Panc1 (cell line): ENCODE data around the gene SHANK3. TPM values are rescaled to one million over a fixed set of nuclear protein-coding genes. Genes with fewer than 3 reads are reported as not detected.

Experiments
- ATAC-seq: fragments of 200-7000 bp; cut with Tn5 transposase; 2 replicates; pipeline ENCODE4 v1.9.1; 2020; ENCODE audit warnings: mild to moderate bottlenecking, moderate library complexity
- BruUV-seq: library from RNA; stranded (reverse); fragments of 400-500 nt; replicated peaks from 2 replicates; lab custom pipeline; 2021; lab: Mats Ljungman, UMichigan
- CTCF ChIA-PET: fragments of 300-600 bp; sonication (Branson Sonifier 250); formaldehyde crosslinking; loops from one replicate; lab custom pipeline; 2022; ENCODE audit warnings: antibody characterized with exemption; lab: Charles Lee
- POLR2A ChIA-PET: fragments of 300-600 bp; sonication (Branson Sonifier 250); formaldehyde crosslinking; loops from one replicate; lab custom pipeline; 2022; ENCODE audit warnings: antibody characterized with exemption; lab: Charles Lee
- DNase-seq: peaks from one replicate; pipeline ENCODE4 v3.0.0-alpha.2; 2010; ENCODE audit warnings: low read depth, low spot score
- H3K27ac ChIP-seq: 2 replicates; pipeline ENCODE4 v1.5.1; 2011; ENCODE audit warnings: mild to moderate bottlenecking, low read length, inconsistent platforms
- H3K27me3 ChIP-seq: fragments of 200-500 bp; sonication (Bioruptor generic); 2 replicates; pipeline ENCODE4 v1.6.0; 2014; ENCODE audit warnings: low read length, inconsistent platforms; ENCODE audit not compliant: control insufficient read depth, insufficient read depth
- H3K36me3 ChIP-seq: fragments of 200-500 bp; sonication (Bioruptor generic); 2 replicates; pipeline ENCODE4 v1.5.1; 2014; ENCODE audit warnings: inconsistent platforms, mild to moderate bottlenecking, low read length, moderate library complexity; ENCODE audit not compliant: control insufficient read depth, insufficient read depth
- H3K4me1 ChIP-seq: 2 replicates; pipeline ENCODE4 v1.5.1; 2011; ENCODE audit warnings: inconsistent platforms, mild to moderate bottlenecking, low read length, moderate library complexity; ENCODE audit not compliant: control insufficient read depth, insufficient read depth
- H3K4me3 ChIP-seq, 2 experiments: 2 replicates each; pipeline ENCODE4 v1.5.1; 2011 to 2012; ENCODE audit warnings: low read depth in 2 of 2, low read length in 2 of 2, mild to moderate bottlenecking in 2 of 2, inconsistent platforms in 1 of 2, moderate library complexity in 1 of 2
- H3K9me3 ChIP-seq: fragments of 200-500 bp; sonication (Bioruptor generic); 2 replicates; pipeline ENCODE4 v1.5.1; 2014; ENCODE audit warnings: low read depth, mild to moderate bottlenecking, inconsistent platforms, low read length, moderate library complexity; ENCODE audit not compliant: control insufficient read depth, insufficient read depth
- CTCF ChIP-seq: fragments of 450-650 bp; IDR thresholded peaks from 2 replicates; pipeline ENCODE4 v1.5.1; 2017; ENCODE audit warnings: mild to moderate bottlenecking
- POLR2AphosphoS5 ChIP-seq: IDR thresholded peaks from 2 replicates; pipeline ENCODE4 v1.6.1; 2012; ENCODE audit warnings: mild to moderate bottlenecking, low read depth, low read length, moderate library complexity
- REST ChIP-seq, 2 experiments: IDR thresholded peaks; 2 replicates each; pipeline ENCODE4 v1.6.1; 2011 to 2012; ENCODE audit warnings: low read depth in 2 of 2, control low read depth in 1 of 2, low read length in 1 of 2, mild to moderate bottlenecking in 1 of 2, moderate library complexity in 1 of 2; ENCODE audit not compliant: insufficient read depth in 1 of 2
- SIN3A ChIP-seq: IDR thresholded peaks from 2 replicates; pipeline ENCODE4 v1.6.1; 2012; ENCODE audit warnings: low read depth, mild to moderate bottlenecking, low read length, moderate library complexity, borderline replicate concordance; ENCODE audit not compliant: insufficient read depth
- TCF7L2 ChIP-seq: IDR thresholded peaks from 2 replicates; pipeline ENCODE4 v1.6.1; 2011; ENCODE audit warnings: mild to moderate bottlenecking, low read depth, low read length, inconsistent platforms
- in situ Hi-C: cut with HindIII; loops from 2 replicates; pipeline ENCODE4 v1.10.0; 2016; ENCODE audit warnings: low sequenced_read_pairs, low pct_unique_long_range_greater_than_20kb
- intact Hi-C: fragments of 100-400 bp; cut with micrococcal nuclease; formaldehyde crosslinking; loops from one replicate; pipeline ENCODE4 v1.10.0; 2022; ENCODE audit not compliant: unreplicated experiment
- total RNA-seq: library from RNA; stranded (reverse); gene quantifications from one replicate; pipeline ENCODE4 v1.2.1, GENCODE V29; 2021; ENCODE audit not compliant: unreplicated experiment

SHANK3 gene
- total RNA-seq, 1 experiment from 2014 or later, result 7.6 TPM

- TF ChIP-seq TCF7L2 (no peak), SIN3A (no peak), REST (IDR thresholded peaks at IDR 0.05; ENCODE audit: insufficient read depth in 1 of 2, low read depth in 2 of 2, low read length in 1 of 2) (no peak), CTCF (no peak), POLR2AphosphoS5 (no peak)
- ChIA-PET CTCF (no interaction called here), POLR2A (no interaction called here)
- Histone ChIP-seq H3K9me3 (no peaks in the 10 kb centered on the region), H3K27me3 (no peaks in the 10 kb centered on the region), H3K4me3 (no peak overlapping the region), H3K4me1 (no peaks in the 10 kb centered on the region), H3K36me3 (no peaks in the 10 kb centered on the region), H3K27ac (no peak overlapping the region)
- no peak for ATAC-seq
- no TSS peak for BruUV-seq
- intact Hi-C loops, result no loop called here
- no peak for DNase-seq
- in situ Hi-C loops, result no loop called here
Measured at GRCh38 chr22:50714150-50714549, 41.5 kb downstream of the SHANK3 start.

- BruUV-seq, result no TSS peak
- H3K4me3 ChIP-seq, result no peak overlapping the region
- H3K4me1 ChIP-seq, result no peaks in the 10 kb centered on the region
- POLR2A ChIA-PET, result interaction anchor here (0.6 kb wide), 1 partner anchor 78 kb away, joined by 14 read pairs; no protein-coding TSS in a partner anchor
- no peak for ATAC-seq
- TF ChIP-seq SIN3A (no peak), POLR2AphosphoS5 (no peak), CTCF (no peak), TCF7L2 (no peak), REST (IDR thresholded peaks at IDR 0.05; ENCODE audit: insufficient read depth in 1 of 2, low read depth in 2 of 2, low read length in 1 of 2) (no peak)
- DNase-seq, result no peak
- no peaks in the 10 kb centered on the region for H3K9me3 ChIP-seq
- CTCF ChIA-PET, result no interaction called here
- no peak overlapping the region for H3K27ac ChIP-seq
- intact Hi-C loops (no loop called here), in situ Hi-C loops (no loop called here)
- H3K36me3 ChIP-seq, result no peaks in the 10 kb centered on the region
- H3K27me3 ChIP-seq, result no peaks in the 10 kb centered on the region
Measured at GRCh38 chr22:50714631-50715179, 42.1 kb downstream of the SHANK3 start.
